ENCODE results near the gene ABHD2. TPM values are rescaled to one million over a fixed set of nuclear protein-coding genes. Genes with fewer than 3 reads are reported as not detected.

Gene ABHD2
- total RNA-seq, 1 donor = 43.6 TPM

DNA sequence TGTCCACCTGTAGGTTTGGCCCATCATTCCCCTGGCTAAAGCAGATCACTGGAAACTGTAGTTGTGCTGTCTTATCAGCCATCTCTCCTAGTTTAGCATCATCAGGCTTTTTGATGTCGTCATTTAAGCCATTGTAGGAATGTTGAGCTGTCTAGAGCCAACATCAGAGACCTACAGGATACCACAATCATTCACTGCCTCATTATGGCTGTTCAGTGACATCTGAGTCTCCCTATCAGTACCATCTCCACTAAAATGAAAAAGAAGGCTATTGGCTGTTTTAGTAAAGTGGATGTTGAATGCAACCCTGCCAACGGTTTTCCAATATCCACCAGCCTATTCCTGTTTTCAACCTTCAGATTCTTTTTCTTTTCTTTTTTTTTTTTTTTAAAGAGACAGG is 103.9 kb downstream of the ABHD2 start:
- DNase-seq (ENCODE audit: low read depth) = no peak
- H3K4me3 ChIP-seq (ENCODE audit: low read depth, low read length) = no peak overlapping the region
- TF ChIP-seq, protein P1, sequence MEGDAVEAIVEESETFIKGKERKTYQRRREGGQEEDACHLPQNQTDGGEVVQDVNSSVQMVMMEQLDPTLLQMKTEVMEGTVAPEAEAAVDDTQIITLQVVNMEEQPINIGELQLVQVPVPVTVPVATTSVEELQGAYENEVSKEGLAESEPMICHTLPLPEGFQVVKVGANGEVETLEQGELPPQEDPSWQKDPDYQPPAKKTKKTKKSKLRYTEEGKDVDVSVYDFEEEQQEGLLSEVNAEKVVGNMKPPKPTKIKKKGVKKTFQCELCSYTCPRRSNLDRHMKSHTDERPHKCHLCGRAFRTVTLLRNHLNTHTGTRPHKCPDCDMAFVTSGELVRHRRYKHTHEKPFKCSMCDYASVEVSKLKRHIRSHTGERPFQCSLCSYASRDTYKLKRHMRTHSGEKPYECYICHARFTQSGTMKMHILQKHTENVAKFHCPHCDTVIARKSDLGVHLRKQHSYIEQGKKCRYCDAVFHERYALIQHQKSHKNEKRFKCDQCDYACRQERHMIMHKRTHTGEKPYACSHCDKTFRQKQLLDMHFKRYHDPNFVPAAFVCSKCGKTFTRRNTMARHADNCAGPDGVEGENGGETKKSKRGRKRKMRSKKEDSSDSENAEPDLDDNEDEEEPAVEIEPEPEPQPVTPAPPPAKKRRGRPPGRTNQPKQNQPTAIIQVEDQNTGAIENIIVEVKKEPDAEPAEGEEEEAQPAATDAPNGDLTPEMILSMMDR (IDR thresholded peaks at IDR 0.05; ENCODE audit: insufficient read depth, low read depth, low read length) = no peak

DNA sequence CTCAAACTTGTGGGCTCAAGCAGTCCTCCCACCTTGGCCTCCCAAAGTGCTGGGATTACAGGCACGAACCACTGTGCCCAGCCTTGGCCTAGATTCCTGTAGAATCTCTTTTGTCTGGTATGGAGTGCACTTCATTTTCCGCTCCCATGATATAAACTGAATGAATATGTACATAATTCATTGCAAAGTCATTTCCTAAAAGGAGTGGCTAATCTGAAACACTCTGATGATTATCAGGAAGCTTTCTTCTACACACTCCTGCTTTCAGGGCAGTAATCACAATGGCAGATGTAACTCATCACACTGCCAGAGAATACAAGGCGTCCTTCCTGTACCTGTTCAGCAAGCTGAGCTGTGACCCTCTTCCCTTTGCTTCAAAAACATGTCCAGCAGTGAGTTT is 104.5 kb downstream of the ABHD2 start:
- TF ChIP-seq, protein P1 (IDR thresholded peaks at IDR 0.05; ENCODE audit: insufficient read depth, low read depth, low read length) = no peak
- peak; percentile 8 for DNase-seq (ENCODE audit: low read depth)

DNA sequence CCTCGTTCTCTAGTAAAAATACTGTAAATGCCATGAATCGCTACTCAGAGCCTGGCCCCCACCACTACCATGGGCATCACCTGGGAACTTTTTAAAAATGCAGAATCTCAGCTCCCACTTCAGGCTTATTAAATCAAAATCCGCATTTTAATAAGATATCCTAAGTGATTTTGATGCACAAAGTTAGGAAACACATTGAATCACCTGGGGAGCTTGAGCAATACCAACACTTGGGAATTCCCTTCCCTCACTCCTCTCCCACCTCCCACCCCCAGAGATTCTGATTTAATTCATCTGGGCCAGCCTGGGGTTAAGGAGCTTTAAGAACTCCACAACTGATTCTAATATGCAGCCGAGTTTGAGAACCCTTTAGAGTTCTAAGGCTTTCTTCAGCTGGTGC is 106.4 kb downstream of the ABHD2 start:
- H3K4me3 ChIP-seq (ENCODE audit: low read depth, low read length) = no peak overlapping the region
- TF ChIP-seq, protein P1 (IDR thresholded peaks at IDR 0.05; ENCODE audit: insufficient read depth, low read depth, low read length) = no peak

More for the DNA sequence above, 104.5 kb downstream of the ABHD2 start:
- no peak overlapping the region for H3K4me3 ChIP-seq (ENCODE audit: low read depth, low read length)

DNA sequence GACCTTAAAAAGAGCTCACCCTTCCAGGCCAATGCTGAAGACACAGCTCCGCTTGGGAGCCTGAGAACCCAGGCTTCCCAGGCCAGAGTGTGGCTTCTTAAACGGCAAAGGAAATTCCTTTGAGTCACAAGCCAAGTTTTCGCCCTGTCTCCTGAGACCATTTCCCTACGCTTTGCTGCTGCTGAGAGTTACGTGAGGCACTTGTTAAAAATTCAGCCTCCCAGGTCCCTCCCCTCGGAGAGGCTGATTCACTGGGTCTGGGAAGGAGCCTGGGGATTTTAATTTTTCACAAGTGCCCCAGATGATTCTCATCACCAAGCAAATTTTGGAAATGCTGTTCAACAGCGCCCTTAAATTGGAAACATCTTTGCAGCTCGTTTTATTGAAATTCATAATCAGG is 107.6 kb downstream of the ABHD2 start:
- no peak overlapping the region for H3K4me3 ChIP-seq (ENCODE audit: low read depth, low read length)
- DNase-seq (ENCODE audit: low read depth) = peak; percentile 30
- TF ChIP-seq, protein P1 (IDR thresholded peaks at IDR 0.05; ENCODE audit: insufficient read depth, low read depth, low read length) = no peak

More for the DNA sequence above, 106.4 kb downstream of the ABHD2 start:
- DNase-seq (ENCODE audit: low read depth) = no peak

DNA sequence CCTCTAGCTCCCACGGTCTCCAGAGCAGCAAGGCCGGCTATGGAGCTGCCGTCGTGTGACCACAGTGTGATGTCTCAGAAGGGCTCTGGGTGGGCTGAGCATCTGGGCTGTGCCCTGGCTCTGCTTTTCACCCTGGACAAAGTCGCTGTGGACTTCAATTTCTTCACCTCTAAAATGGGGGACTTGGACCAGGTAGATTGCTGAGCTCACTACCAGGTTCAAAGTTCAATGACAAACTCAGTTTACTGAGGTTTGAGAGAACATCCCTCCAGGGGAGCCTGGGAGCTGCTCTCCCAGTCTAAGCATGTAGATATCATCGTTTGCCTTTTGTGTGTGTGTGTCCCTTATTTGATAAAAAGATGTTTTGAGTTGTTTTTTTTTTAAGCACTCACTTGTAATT is 108.0 kb downstream of the ABHD2 start:
- DNase-seq (ENCODE audit: low read depth) = no peak
- TF ChIP-seq, protein P1 (IDR thresholded peaks at IDR 0.05; ENCODE audit: insufficient read depth, low read depth, low read length) = no peak
- H3K4me3 ChIP-seq (ENCODE audit: low read depth, low read length) = no peak overlapping the region

DNA sequence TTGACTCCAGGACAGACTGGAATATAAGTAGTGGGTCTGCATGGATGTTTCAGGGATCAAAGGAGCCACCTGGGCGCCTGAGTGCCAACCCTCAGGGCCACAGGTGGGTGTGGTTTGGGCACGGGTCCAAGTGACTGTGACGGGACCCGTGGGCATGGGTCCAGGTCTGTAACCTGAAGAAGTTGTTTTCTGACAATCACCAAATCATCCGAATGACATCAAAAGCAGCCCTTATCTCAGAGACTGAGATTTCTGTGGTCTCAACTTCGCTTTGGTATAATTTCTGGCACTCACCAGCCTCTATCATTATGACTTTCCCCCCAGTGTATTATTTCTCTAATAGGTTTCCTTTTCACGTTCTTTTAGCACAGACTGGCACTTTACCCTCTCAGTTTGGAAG is 108.7 kb downstream of the ABHD2 start:
- no peak overlapping the region for H3K4me3 ChIP-seq (ENCODE audit: low read depth, low read length)
- no peak for DNase-seq (ENCODE audit: low read depth)
- TF ChIP-seq, protein P1 (IDR thresholded peaks at IDR 0.05; ENCODE audit: insufficient read depth, low read depth, low read length) = no peak

DNA sequence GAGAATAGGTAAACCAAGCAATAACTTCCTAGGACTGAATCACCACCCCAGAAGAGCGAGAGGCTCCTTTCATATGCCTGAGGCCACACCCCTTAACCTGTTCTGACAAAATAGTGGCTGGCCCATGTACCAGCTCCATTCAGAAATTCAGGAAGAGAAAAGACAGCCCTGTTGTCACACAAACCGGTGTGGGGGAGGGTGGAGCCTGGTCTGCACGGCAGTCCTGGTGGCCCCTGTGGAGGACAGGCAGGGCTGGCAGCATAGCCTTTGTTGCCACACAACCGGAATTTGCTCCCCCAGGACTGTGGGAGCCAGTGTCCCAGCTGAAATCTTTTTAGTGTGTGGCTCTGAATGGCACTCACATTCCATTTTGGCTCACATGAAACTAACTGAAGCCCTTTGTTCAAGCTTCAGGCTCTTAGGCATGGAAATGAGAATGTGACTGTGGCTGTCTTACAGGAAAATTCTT is 109.3 kb downstream of the ABHD2 start:
- TF ChIP-seq, protein P1 (IDR thresholded peaks at IDR 0.05; ENCODE audit: insufficient read depth, low read depth, low read length) = no peak

More for the DNA sequence above, 109.3 kb downstream of the ABHD2 start:
- no peak for DNase-seq (ENCODE audit: low read depth)
- H3K4me3 ChIP-seq (ENCODE audit: low read depth, low read length) = no peak overlapping the region
